HTERT RPE-1 (cell line): ENCODE measurements around the gene RNU2-63P.
"Not testable (repeated sequence)": the region's sequence is repeated elsewhere in the genome, so short reads cannot be mapped to it uniquely, and the experiment has no call there.

Source experiments
- in situ Hi-C: fragments of 300-500 bp; cut with MboI; formaldehyde crosslinking; loops from 4 replicates; pipeline ENCODE4 v1.14.3; 2020; ENCODE audit warnings: low sequenced_read_pairs

RNU2-63P gene

GRCh38 chr2:88032070-88032702, 15.8 kb upstream of the RNU2-63P start:
- in situ Hi-C loops, result no loop called here

- in situ Hi-C loops, result no loop called here
These were observed 12.6 kb upstream of the RNU2-63P start for GRCh38 chr2:88028931-88029330.

GRCh38 chr2:88027697-88028389, 11.5 kb upstream of the RNU2-63P start:
- in situ Hi-C loops, result no loop called here

GRCh38 chr2:88024509-88024908, 8.2 kb upstream of the RNU2-63P start:
- in situ Hi-C loops, result no loop called here

- in situ Hi-C loops, result no loop called here
These were observed 6.2 kb upstream of the RNU2-63P start for GRCh38 chr2:88022669-88022921.

GRCh38 chr2:88019985-88020384, 3.6 kb upstream of the RNU2-63P start:
- in situ Hi-C loops, result no loop called here

- in situ Hi-C loops, result no loop called here
These were observed 2.6 kb upstream of the RNU2-63P start for GRCh38 chr2:88018909-88019308.

- in situ Hi-C loops, result not testable (repeated sequence)
These were observed 1.9 kb upstream of the RNU2-63P start for GRCh38 chr2:88018077-88018805.

- in situ Hi-C loops, result not testable (repeated sequence)
These were observed 1.4 kb upstream of the RNU2-63P start for GRCh38 chr2:88017780-88018038.

- in situ Hi-C loops, result no loop called here
These were observed 823 bp upstream of the RNU2-63P start for GRCh38 chr2:88016960-88017779.

- in situ Hi-C loops, result no loop called here
These were observed 5.3 kb downstream of the RNU2-63P start for GRCh38 chr2:88011011-88011410.

GRCh38 chr2:88010136-88010535, 6.2 kb downstream of the RNU2-63P start:
- in situ Hi-C loops, result no loop called here

GRCh38 chr2:88006912-88007439, 9.4 kb downstream of the RNU2-63P start:
- in situ Hi-C loops, result no loop called here

- in situ Hi-C loops, result no loop called here
These were observed 10.6 kb downstream of the RNU2-63P start for GRCh38 chr2:88005776-88006175.

- in situ Hi-C loops, result no loop called here
These were observed 13.1 kb downstream of the RNU2-63P start for GRCh38 chr2:88003074-88003755.

GRCh38 chr2:88002359-88002707, 14.0 kb downstream of the RNU2-63P start:
- in situ Hi-C loops, result no loop called here

- in situ Hi-C loops, result not testable (repeated sequence)
These were observed 15.9 kb downstream of the RNU2-63P start for GRCh38 chr2:88000474-88000873.

GRCh38 chr2:87996570-87996969, 19.8 kb downstream of the RNU2-63P start:
- in situ Hi-C loops, result no loop called here

- in situ Hi-C loops, result no loop called here
These were observed 20.6 kb downstream of the RNU2-63P start for GRCh38 chr2:87995756-87996155.

- in situ Hi-C loops, result not testable (repeated sequence)
These were observed 22.0 kb downstream of the RNU2-63P start for GRCh38 chr2:87994304-87994850.

GRCh38 chr2:87992569-87992968, 23.8 kb downstream of the RNU2-63P start:
- in situ Hi-C loops, result not testable (repeated sequence)
